Activated CD4-positive, alpha-beta T cell treated with anti-CD3 and anti-CD28 coated beads, Interleukin-2, amount 10 ng/mL, durations not matched to agents 7 days and 5 days (primary cell): Measurements from ENCODE around the gene TGFBI. TPM values are rescaled to one million over a fixed set of nuclear protein-coding genes. Genes with fewer than 3 reads are reported as not detected.

ENCODE experiments used
- CTCF ChIA-PET: fragments of 350-600 bp; sonication (Branson Sonifier 250); formaldehyde crosslinking; loops from one replicate; lab custom pipeline; 2021; ENCODE audit warnings: antibody characterized with exemption; lab: Charles Lee
- POLR2A ChIA-PET: fragments of 350-600 bp; sonication (Branson Sonifier 250); formaldehyde crosslinking; loops from one replicate; lab custom pipeline; 2021; ENCODE audit warnings: antibody characterized with exemption; lab: Charles Lee
- DNase-seq: peaks from one replicate; pipeline ENCODE4 v3.0.0-alpha.2; 2020
- H3K27ac Mint-ChIP-seq: one replicate; pipeline ENCODE4 v1.8.0; 2021; ENCODE audit warnings: mild to moderate bottlenecking, moderate library complexity, mixed read lengths
- H3K27me3 Mint-ChIP-seq: one replicate; pipeline ENCODE4 v1.8.0; 2021; ENCODE audit warnings: mixed read lengths
- H3K36me3 Mint-ChIP-seq: one replicate; pipeline ENCODE4 v1.8.0; 2021; ENCODE audit warnings: low read depth, mixed read lengths
- H3K4me1 Mint-ChIP-seq: one replicate; pipeline ENCODE4 v1.8.0; 2021; ENCODE audit warnings: mixed read lengths
- H3K4me3 Mint-ChIP-seq: one replicate; pipeline ENCODE4 v1.8.0; 2021; ENCODE audit warnings: mild to moderate bottlenecking, moderate library complexity, mixed read lengths
- H3K9me3 Mint-ChIP-seq: one replicate; pipeline ENCODE4 v1.8.0; 2021; ENCODE audit warnings: mixed read lengths
- total RNA-seq, 2 experiments: library from RNA; stranded (reverse); gene quantifications; one replicate each; pipeline ENCODE4 v1.2.3, GENCODE V29; 2021

The TGFBI gene
- under 1 TPM; 0.10 to 0.27 TPM for total RNA-seq

DNA sequence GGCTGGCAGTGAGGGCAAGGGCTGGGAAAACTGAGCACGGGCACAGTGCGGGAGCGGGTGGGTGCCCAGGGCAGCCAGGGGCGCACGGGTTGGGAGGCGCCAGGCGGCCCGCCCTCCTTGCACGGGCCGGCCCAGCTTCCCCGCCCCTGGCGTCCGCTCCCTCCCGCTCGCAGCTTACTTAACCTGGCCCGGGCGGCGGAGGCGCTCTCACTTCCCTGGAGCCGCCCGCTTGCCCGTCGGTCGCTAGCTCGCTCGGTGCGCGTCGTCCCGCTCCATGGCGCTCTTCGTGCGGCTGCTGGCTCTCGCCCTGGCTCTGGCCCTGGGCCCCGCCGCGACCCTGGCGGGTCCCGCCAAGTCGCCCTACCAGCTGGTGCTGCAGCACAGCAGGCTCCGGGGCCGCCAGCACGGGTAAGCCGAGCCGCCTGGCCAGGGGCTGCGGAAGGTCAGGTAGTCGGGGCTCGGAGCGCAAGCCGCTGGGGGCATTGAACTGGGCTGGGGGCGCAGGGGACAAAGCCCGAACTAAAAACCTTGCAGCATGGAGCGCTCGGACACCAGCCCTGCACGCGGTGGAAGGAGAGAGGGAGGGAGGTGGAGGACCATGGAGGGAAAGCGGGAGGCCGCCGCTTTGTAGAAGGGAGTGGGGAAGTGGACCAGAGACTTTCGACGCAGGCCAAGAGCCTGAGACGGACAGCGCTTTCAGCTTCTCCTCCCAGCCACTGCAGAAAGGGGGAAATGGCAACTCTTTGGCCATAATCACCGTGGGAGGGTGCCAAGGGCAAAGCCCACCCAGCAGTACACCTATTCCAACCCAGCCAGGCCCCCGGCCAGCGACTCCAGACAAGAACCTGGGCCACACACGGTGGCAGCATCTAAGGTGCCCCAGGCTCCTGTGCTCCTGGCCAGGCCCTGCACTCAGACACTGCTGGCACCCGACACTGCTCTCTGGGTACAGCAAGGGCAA, at the start of gene TGFBI:
TGFBI (plus strand) TSS at position 207 of the 961 bp plus-strand sequence; CDS start at position 275, 68 bp downstream.
- no peak for DNase-seq
- no peak within 1 kb of the TSS for H3K27ac Mint-ChIP-seq
- no peaks in the 10 kb centered on the region for H3K9me3 Mint-ChIP-seq
- no peaks in the 10 kb centered on the region for H3K4me1 Mint-ChIP-seq
- H3K27me3 Mint-ChIP-seq = peaks cover 31% of the 10 kb centered on the region
- no peaks in the 10 kb centered on the region for H3K36me3 Mint-ChIP-seq
- H3K4me3 Mint-ChIP-seq = no peak within 1 kb of the TSS
- ChIA-PET POLR2A (no interaction called here), CTCF (no interaction called here)

DNA sequence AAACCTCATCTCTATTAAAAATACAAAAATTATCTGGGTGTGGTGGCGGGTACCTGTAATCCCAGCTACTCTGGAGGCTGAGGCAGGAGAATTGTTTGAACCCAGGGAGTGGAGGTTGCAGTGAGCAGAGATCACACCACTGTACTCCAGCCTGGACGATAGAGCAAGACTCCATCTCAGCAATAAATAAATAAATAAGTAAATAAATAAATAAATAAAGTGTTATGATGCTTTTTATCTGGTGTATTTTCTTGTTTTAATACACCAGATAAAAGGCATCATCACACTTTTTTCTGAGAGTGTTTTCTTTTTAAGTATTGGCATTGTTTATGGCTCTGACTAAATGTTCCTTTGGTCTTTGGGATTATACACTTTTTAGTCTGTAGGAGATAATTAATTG, 49.8 kb upstream of the TGFBI start:
- DNase-seq = no peak
- POLR2A ChIA-PET = no interaction called here
- CTCF ChIA-PET = no interaction called here
- Mint-ChIP-seq H3K4me1 (no peaks in the 10 kb centered on the region), H3K27ac (no peak overlapping the region), H3K36me3 (no peaks in the 10 kb centered on the region), H3K9me3 (no peaks in the 10 kb centered on the region), H3K4me3 (no peak overlapping the region), H3K27me3 (peaks cover 17% of the 10 kb centered on the region)

DNA sequence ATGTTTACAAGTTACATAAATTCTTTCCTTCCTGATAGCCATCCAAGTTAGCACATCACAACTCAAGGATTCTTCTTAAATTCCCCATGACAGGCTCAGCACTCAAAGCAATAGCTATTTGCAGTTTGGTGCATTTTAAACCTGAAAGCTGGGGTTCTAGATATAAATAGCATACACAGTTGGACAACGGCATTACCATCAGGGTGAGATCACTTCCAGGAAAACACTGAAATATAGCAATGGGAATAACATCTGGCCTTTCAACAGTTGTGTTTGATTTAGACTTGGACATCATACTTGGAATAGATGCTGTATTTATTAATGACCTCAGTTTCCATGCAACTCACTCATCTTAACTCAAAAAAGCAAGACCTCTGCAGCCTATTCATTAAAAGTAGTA, 49.3 kb upstream of the TGFBI start:
- no peak for DNase-seq
- H3K9me3 Mint-ChIP-seq = no peaks in the 10 kb centered on the region
- POLR2A ChIA-PET = no interaction called here
- CTCF ChIA-PET = no interaction called here
- no peaks in the 10 kb centered on the region for H3K4me1 Mint-ChIP-seq
- H3K27me3 Mint-ChIP-seq = peaks cover 16% of the 10 kb centered on the region
- H3K36me3 Mint-ChIP-seq = no peaks in the 10 kb centered on the region
- no peak overlapping the region for H3K4me3 Mint-ChIP-seq
- no peak overlapping the region for H3K27ac Mint-ChIP-seq

DNA sequence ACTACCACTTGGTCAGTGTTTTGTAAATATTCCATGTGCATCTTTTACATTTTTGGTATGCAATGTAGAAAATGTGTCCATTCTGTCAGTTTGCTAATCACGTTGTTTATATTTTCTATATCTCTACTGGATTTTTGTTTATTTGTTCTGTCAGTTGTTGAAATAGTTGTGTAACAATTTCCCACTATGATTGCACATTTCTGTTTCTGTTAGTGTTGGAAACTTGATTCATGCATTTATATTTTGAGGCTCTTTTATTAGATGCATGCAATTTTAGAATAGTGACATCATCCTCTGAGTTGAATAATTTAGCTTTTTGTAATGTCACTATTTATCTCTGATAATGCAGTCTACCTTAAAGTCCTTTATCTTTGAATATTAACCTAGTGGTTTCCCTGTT, 48.2 kb upstream of the TGFBI start:
- DNase-seq = no peak
- no peaks in the 10 kb centered on the region for H3K9me3 Mint-ChIP-seq
- H3K36me3 Mint-ChIP-seq = no peaks in the 10 kb centered on the region
- no peaks in the 10 kb centered on the region for H3K4me1 Mint-ChIP-seq
- H3K27ac Mint-ChIP-seq = no peak overlapping the region
- ChIA-PET POLR2A (no interaction called here), CTCF (no interaction called here)
- no peak overlapping the region for H3K4me3 Mint-ChIP-seq
- H3K27me3 Mint-ChIP-seq = peaks cover 16% of the 10 kb centered on the region

DNA sequence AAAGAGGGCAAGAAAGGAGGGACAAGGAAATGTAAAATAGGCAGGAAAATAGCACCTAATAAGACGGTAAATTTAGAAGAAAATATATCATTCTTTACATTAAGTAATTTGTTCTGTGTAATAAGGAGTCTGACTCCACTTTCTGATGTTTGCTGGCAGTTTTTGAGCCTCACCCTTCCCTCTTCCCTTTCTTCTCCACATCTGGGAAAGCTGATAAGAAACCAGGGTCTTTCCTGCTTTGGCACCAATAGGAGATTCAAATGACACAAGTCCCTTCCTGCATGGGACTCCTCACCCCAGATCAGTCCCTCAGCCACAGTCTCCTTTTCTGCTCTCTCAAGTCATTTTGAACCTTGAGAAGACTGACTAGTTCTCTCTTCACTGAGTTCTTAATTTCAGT, 42.8 kb upstream of the TGFBI start:
- no peaks in the 10 kb centered on the region for H3K4me1 Mint-ChIP-seq
- no peak overlapping the region for H3K27ac Mint-ChIP-seq
- DNase-seq = no peak
- POLR2A ChIA-PET = no interaction called here
- no peaks in the 10 kb centered on the region for H3K9me3 Mint-ChIP-seq
- no peak overlapping the region for H3K4me3 Mint-ChIP-seq
- no peaks in the 10 kb centered on the region for H3K36me3 Mint-ChIP-seq
- H3K27me3 Mint-ChIP-seq = peaks cover 4% of the 10 kb centered on the region
- CTCF ChIA-PET = no interaction called here

DNA sequence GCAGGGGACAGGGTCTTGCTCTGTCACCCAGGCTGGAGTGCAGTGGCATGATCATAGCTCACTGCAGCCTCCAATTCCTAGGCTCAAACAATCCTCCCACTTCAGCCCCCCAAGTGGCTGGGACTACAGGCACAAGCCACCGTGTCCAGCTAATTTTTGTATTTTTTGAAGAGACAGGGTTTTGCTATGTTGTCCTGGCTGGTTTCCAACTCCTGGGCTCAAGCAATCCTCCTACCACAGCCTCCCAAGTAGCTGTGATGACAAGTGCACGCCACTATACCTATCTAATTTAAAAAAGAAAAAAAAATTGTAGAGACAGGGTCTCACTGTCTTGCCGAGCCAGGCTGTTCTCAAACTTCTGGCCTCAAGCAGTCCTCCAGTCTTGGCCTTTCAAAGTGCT, 42.4 kb upstream of the TGFBI start:
- CTCF ChIA-PET = no interaction called here
- no peaks in the 10 kb centered on the region for H3K4me1 Mint-ChIP-seq
- H3K9me3 Mint-ChIP-seq = no peaks in the 10 kb centered on the region
- no peak overlapping the region for H3K4me3 Mint-ChIP-seq
- POLR2A ChIA-PET = no interaction called here
- no peak overlapping the region for H3K27ac Mint-ChIP-seq
- DNase-seq = no peak
- H3K36me3 Mint-ChIP-seq = no peaks in the 10 kb centered on the region
- peaks cover 4% of the 10 kb centered on the region for H3K27me3 Mint-ChIP-seq

DNA sequence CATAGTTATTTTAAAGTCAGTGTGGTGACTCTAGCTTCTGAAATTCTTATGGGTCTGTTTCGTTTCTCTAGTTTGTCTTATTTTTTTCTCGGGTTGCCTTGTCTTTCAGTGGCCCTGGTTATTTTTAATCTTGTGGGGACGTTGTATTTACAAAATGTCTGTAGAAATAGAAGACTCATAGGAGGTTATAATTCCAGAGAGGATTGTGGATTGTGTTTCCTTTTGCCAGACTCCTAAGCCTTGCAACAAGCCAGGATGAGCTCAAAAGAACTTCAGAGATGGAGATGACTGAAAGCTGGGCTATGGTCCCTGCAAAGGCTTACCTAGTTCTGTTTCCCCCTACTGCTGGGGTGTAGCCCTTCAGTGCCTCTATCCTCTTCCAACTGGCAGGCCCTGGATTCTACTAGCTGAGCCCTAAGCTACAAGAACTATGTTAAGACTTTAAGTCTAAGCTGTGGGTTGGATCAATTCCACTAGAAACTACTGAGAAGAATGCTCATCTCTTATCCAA, 41.8 kb upstream of the TGFBI start:
- no peak overlapping the region for H3K4me3 Mint-ChIP-seq
- no peak overlapping the region for H3K27ac Mint-ChIP-seq
- no peaks in the 10 kb centered on the region for H3K36me3 Mint-ChIP-seq
- H3K4me1 Mint-ChIP-seq = no peaks in the 10 kb centered on the region
- H3K9me3 Mint-ChIP-seq = no peaks in the 10 kb centered on the region
- POLR2A ChIA-PET = no interaction called here
- H3K27me3 Mint-ChIP-seq = peaks cover 4% of the 10 kb centered on the region
- CTCF ChIA-PET = no interaction called here
- no peak for DNase-seq

DNA sequence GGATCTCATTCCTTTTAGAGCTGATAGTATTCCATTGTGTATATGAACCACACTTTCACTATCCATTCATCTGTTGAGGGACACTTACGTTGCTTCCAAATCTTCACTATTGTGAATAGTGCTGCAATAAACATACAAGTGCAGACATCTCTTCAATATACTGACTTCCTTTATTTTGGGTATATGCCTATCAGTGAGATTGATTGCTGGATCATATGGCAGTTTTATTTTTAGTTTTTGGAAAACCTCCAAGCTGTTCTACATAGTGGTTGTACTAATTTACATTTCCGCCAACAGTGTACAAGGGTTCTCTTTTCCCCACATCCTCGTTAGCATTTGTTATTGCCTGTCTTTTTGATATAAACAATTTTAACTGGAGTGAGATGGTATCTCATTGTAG, 40.2 kb upstream of the TGFBI start:
- Mint-ChIP-seq H3K27me3 (peaks cover 4% of the 10 kb centered on the region), H3K4me3 (no peak overlapping the region), H3K4me1 (no peaks in the 10 kb centered on the region), H3K36me3 (no peaks in the 10 kb centered on the region), H3K27ac (no peak overlapping the region), H3K9me3 (no peaks in the 10 kb centered on the region)
- POLR2A ChIA-PET = no interaction called here
- DNase-seq = no peak
- CTCF ChIA-PET = no interaction called here

DNA sequence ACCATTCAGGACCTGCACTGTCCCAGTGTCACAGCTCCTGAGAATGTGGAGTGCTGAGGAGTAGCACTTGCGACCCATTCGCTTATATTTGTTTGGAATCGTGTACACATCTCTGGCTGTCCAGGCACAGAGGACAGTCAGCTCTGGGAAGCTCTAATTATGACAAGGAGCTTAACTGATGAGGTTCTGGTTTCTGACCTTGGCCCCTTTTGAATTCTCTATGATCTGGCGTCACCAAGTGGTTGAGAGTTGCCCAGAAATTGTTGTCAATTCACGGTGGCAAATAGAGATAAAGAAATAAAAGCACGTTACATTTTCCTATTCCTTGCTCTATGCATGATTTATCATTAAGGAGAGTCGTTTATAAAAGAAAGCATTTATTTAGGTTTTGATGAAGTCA, 39.1 kb upstream of the TGFBI start:
- Mint-ChIP-seq H3K4me1 (no peaks in the 10 kb centered on the region), H3K36me3 (no peaks in the 10 kb centered on the region), H3K27ac (no peak overlapping the region), H3K4me3 (no peak overlapping the region), H3K9me3 (no peaks in the 10 kb centered on the region), H3K27me3 (peaks cover 4% of the 10 kb centered on the region)
- DNase-seq = no peak
- POLR2A ChIA-PET = no interaction called here
- CTCF ChIA-PET = no interaction called here

DNA sequence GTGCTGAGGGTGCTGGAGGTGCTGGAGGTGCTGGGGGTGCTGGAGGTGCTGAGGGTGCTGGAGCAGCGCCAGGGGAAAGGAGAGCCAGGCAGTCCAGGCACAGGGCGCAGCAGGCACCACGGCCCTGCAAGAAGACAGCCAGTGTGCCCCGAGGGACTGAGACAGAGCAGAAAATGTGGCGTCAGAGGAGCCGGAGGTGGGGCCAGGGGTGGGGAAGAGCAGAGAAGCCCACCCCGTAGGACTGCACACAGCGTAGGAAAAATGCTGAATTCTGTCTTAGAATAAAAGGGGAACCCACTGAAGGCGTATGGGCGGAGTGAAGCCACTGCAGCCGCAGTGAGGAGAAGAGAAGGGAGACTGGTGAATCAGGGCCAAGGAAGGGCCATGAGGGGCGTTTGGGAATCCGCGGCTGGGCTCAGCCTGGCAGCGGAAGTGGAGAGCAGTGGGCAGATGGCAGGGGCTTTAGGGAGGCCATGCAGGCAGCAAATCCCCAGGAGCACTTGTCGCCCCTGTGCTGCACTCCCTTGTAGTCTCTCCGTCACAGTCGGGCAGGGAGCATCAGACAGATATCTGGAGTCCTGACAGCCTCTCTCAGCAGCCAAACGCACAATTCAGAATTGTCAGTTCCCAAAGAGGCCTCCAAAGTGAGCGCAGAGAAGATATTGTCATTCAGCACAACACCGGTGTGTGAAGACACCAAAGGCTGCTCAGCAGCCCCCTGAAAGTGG, 38.1 kb upstream of the TGFBI start:
- CTCF ChIA-PET = no interaction called here
- H3K4me3 Mint-ChIP-seq = no peak overlapping the region
- peaks cover 4% of the 10 kb centered on the region for H3K27me3 Mint-ChIP-seq
- no peaks in the 10 kb centered on the region for H3K36me3 Mint-ChIP-seq
- POLR2A ChIA-PET = no interaction called here
- no peak for DNase-seq
- H3K9me3 Mint-ChIP-seq = no peaks in the 10 kb centered on the region
- no peak overlapping the region for H3K27ac Mint-ChIP-seq
- H3K4me1 Mint-ChIP-seq = no peaks in the 10 kb centered on the region

DNA sequence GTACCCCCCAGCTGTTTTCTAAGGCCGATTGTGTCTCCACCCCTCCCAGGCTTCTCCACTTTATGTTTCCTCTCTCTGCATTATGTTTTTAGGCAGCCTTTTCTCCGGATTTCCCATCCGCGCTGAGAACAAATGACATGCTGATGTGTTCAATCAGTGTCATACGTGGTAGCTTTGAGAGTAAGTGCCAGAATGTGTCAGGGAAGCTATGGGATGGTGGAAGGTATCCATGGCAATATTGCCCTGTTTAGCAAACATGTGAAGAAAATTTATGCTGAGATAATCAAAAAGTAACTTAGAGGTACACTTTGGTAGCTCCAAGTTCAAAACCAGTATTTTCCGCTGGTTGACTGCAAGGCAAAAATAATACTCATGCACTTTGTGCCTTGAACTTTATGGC, 37.4 kb upstream of the TGFBI start:
- DNase-seq = no peak
- Mint-ChIP-seq H3K4me3 (no peak overlapping the region), H3K36me3 (no peaks in the 10 kb centered on the region), H3K4me1 (no peaks in the 10 kb centered on the region), H3K27ac (no peak overlapping the region), H3K27me3 (peaks cover 4% of the 10 kb centered on the region), H3K9me3 (no peaks in the 10 kb centered on the region)
- ChIA-PET CTCF (no interaction called here), POLR2A (no interaction called here)

DNA sequence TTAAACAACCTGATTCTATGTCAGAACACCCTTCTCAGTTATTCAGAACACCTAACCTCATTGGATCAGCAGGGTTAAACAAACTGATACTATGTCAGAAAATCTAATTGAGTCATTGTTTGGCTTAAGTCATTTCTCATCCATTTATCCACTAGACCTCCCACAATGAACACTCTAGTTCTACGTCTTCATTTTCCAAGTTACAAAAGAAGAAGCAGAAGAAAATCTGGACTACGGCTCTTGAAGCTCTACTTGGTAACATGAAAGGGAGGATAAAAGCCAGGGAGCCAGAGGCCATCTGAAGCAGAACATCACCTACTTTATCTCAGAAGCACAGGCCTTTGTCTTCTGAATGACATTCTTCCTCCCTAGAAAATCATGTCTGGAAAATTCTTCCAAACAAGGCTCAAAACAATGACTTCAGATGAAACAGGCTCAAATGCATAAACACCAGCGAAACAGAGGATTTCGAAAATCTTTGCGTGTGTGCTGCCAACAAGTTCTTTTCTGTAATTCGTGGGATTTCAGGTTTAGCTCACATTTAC, 35.4 kb upstream of the TGFBI start:
- Mint-ChIP-seq H3K4me1 (no peaks in the 10 kb centered on the region), H3K27me3 (peaks cover 2% of the 10 kb centered on the region), H3K27ac (no peak overlapping the region), H3K4me3 (no peak overlapping the region), H3K36me3 (no peaks in the 10 kb centered on the region), H3K9me3 (no peaks in the 10 kb centered on the region)
- CTCF ChIA-PET = no interaction called here
- DNase-seq = no peak
- POLR2A ChIA-PET = no interaction called here
